Neural cell (in vitro differentiated cells): Measurements from ENCODE around the gene CACNA1C.

ENCODE experiments used
- CTCF ChIP-seq: fragments of 450-650 bp; IDR thresholded peaks from 2 replicates; pipeline ENCODE4 v1.5.1; 2014; ENCODE audit warnings: antibody characterized with exemption, mild to moderate bottlenecking, moderate library complexity; ENCODE audit not compliant: poor library complexity, severe bottlenecking
- POLR2AphosphoS5 ChIP-seq: IDR thresholded peaks from 2 replicates; pipeline ENCODE4 v1.6.1; 2012
- RAD21 ChIP-seq: fragments of 450-650 bp; conservative IDR thresholded peaks from 2 replicates; pipeline ENCODE4 v1.6.1; 2014; ENCODE audit warnings: antibody characterized with exemption, mild to moderate bottlenecking, moderate library complexity
- REST ChIP-seq: IDR thresholded peaks from 2 replicates; pipeline ENCODE4 v1.6.1; 2012; ENCODE audit warnings: borderline replicate concordance
- SMC3 ChIP-seq: fragments of 450-650 bp; conservative IDR thresholded peaks from 2 replicates; pipeline ENCODE4 v1.6.1; 2014; ENCODE audit warnings: antibody characterized with exemption, mild to moderate bottlenecking, moderate library complexity; ENCODE audit not compliant: poor library complexity
- TAF1 ChIP-seq: IDR thresholded peaks from 2 replicates; pipeline ENCODE4 v1.6.1; 2012; ENCODE audit warnings: low read depth

GRCh38 chr12:2165021-2165420 lies 112.2 kb downstream of the CACNA1C start:
- no peak for TF ChIP-seq CTCF
- no peak for TF ChIP-seq POLR2AphosphoS5
- no peak for TF ChIP-seq TAF1
- TF ChIP-seq RAD21, result no peak
- no peak for TF ChIP-seq REST
- TF ChIP-seq SMC3, result no peak
